Measurements from ENCODE around the gene SYPL1.

Gene SYPL1

DNA sequence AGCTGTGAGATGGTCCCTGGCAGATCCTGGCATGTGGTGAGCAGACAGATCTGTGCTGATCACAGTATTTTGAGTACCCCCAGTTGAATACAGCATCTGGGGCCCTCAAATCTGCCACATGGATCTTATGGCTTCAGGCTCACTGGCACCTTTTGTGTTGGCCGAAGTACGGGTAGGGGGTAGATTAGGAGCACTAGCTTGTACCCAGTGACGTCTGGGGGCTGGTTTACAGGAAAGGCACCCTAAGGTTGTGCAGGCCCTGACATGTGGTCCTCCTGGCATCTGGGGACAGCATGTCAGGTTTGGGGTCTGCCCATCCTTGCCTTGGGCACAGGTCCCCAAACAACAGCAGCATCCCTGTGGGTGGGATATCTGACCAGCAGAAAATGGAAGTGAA is 53.2 kb downstream of the SYPL1 start:
- H3K27me3 ChIP-seq (ENCODE audit: insufficient read depth, poor library complexity, severe bottlenecking) = no peaks in the 10 kb centered on the region
- no peak overlapping the region for H3K4me3 ChIP-seq (replicated peaks; ENCODE audit: insufficient read depth, low read length)
- no peak for TF ChIP-seq GABPA (IDR thresholded peaks at IDR 0.05; ENCODE audit: low read depth)
- TF ChIP-seq, protein P1, sequence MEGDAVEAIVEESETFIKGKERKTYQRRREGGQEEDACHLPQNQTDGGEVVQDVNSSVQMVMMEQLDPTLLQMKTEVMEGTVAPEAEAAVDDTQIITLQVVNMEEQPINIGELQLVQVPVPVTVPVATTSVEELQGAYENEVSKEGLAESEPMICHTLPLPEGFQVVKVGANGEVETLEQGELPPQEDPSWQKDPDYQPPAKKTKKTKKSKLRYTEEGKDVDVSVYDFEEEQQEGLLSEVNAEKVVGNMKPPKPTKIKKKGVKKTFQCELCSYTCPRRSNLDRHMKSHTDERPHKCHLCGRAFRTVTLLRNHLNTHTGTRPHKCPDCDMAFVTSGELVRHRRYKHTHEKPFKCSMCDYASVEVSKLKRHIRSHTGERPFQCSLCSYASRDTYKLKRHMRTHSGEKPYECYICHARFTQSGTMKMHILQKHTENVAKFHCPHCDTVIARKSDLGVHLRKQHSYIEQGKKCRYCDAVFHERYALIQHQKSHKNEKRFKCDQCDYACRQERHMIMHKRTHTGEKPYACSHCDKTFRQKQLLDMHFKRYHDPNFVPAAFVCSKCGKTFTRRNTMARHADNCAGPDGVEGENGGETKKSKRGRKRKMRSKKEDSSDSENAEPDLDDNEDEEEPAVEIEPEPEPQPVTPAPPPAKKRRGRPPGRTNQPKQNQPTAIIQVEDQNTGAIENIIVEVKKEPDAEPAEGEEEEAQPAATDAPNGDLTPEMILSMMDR (IDR thresholded peaks at IDR 0.05; ENCODE audit: insufficient read depth, low read length) = no peak
- no peak for TF ChIP-seq SPI1 (IDR thresholded peaks at IDR 0.05; ENCODE audit: borderline replicate concordance, low read depth)
- DNase-seq (ENCODE audit: low read depth in 1 of 2, low spot score in 1 of 2) = no peak
- no peak overlapping the region for H3K27ac ChIP-seq (replicated peaks)

- Histone ChIP-seq H3K4me3 (replicated peaks; ENCODE audit: insufficient read depth, low read length) (no peak overlapping the region), H3K27ac (replicated peaks) (no peak overlapping the region), H3K27me3 (ENCODE audit: insufficient read depth, poor library complexity, severe bottlenecking) (no peaks in the 10 kb centered on the region)
- DNase-seq (ENCODE audit: low read depth in 1 of 2, low spot score in 1 of 2) = no peak
- TF ChIP-seq GABPA (IDR thresholded peaks at IDR 0.05; ENCODE audit: low read depth) (no peak), POLR2AphosphoS5 (IDR thresholded peaks at IDR 0.05; ENCODE audit: low read depth) (no peak), SPI1 (IDR thresholded peaks at IDR 0.05; ENCODE audit: borderline replicate concordance, low read depth) (no peak)
- TF ChIP-seq, protein P1 (IDR thresholded peaks at IDR 0.05; ENCODE audit: insufficient read depth, low read length) = no peak
- TF ChIP-seq, protein P2, sequence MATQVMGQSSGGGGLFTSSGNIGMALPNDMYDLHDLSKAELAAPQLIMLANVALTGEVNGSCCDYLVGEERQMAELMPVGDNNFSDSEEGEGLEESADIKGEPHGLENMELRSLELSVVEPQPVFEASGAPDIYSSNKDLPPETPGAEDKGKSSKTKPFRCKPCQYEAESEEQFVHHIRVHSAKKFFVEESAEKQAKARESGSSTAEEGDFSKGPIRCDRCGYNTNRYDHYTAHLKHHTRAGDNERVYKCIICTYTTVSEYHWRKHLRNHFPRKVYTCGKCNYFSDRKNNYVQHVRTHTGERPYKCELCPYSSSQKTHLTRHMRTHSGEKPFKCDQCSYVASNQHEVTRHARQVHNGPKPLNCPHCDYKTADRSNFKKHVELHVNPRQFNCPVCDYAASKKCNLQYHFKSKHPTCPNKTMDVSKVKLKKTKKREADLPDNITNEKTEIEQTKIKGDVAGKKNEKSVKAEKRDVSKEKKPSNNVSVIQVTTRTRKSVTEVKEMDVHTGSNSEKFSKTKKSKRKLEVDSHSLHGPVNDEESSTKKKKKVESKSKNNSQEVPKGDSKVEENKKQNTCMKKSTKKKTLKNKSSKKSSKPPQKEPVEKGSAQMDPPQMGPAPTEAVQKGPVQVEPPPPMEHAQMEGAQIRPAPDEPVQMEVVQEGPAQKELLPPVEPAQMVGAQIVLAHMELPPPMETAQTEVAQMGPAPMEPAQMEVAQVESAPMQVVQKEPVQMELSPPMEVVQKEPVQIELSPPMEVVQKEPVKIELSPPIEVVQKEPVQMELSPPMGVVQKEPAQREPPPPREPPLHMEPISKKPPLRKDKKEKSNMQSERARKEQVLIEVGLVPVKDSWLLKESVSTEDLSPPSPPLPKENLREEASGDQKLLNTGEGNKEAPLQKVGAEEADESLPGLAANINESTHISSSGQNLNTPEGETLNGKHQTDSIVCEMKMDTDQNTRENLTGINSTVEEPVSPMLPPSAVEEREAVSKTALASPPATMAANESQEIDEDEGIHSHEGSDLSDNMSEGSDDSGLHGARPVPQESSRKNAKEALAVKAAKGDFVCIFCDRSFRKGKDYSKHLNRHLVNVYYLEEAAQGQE (IDR thresholded peaks at IDR 0.05; ENCODE audit: insufficient replicate concordance, low read depth) = no peak
Observed at GRCh38 chr7:106057962-106058927, 53.9 kb downstream of the SYPL1 start.

DNA sequence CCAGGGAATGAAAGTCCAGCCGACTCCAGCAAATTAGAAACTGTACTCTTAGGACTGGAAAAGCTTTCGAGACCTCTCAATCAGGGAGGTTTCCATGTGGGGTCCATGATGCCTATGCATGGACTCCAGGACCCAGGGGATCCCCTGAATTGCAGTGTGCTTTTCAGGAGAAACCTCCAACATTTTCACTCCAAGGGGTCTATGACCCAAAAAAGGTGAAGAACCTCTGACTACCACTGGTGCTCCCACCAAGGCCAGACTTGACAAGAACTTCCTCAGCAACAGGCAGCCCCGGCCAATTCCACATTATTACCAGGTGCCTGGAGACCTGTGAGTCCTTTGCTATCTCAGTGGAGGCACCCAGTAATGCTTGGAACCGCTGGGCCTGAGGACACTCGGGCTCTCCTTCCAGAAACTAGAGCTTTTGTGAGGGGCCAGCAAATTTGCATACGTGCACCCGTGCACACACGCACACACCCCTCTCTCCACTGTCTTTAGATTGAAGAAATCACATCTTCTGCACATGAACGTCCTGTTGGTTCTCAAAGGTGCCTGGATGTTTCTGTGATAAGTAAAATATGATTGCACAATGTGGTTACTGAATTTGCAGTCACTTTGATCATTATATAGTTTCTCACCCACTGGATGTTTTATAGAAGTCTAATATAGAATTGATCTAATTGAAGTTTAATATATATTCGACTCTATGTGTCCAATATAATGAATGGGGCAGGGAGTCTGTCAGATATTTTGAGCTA is 54.7 kb downstream of the SYPL1 start:
- H3K27me3 ChIP-seq (ENCODE audit: insufficient read depth, poor library complexity, severe bottlenecking) = no peaks in the 10 kb centered on the region
- DNase-seq (ENCODE audit: low read depth in 1 of 2, low spot score in 1 of 2) = no peak
- no peak overlapping the region for H3K4me3 ChIP-seq (replicated peaks; ENCODE audit: insufficient read depth, low read length)
- H3K27ac ChIP-seq (replicated peaks) = no peak overlapping the region
- TF ChIP-seq GABPA (IDR thresholded peaks at IDR 0.05; ENCODE audit: low read depth) = no peak

- DNase-seq (ENCODE audit: low read depth in 1 of 2, low spot score in 1 of 2) = peak; percentile 15 to 70
- Histone ChIP-seq H3K4me3 (replicated peaks; ENCODE audit: insufficient read depth, low read length) (no peak overlapping the region), H3K27ac (replicated peaks) (no peak overlapping the region), H3K27me3 (ENCODE audit: insufficient read depth, poor library complexity, severe bottlenecking) (no peaks in the 10 kb centered on the region)
- no peak for TF ChIP-seq GABPA (IDR thresholded peaks at IDR 0.05; ENCODE audit: low read depth)
- TF ChIP-seq, protein P2 (IDR thresholded peaks at IDR 0.05; ENCODE audit: insufficient replicate concordance, low read depth) = no peak
- TF ChIP-seq POLR2AphosphoS5 (IDR thresholded peaks at IDR 0.05; ENCODE audit: low read depth) = no peak
- no peak for TF ChIP-seq SPI1 (IDR thresholded peaks at IDR 0.05; ENCODE audit: borderline replicate concordance, low read depth)
- TF ChIP-seq, protein P1 (IDR thresholded peaks at IDR 0.05; ENCODE audit: insufficient read depth, low read length) = peak; percentile 52
Observed at GRCh38 chr7:106056513-106057203, 55.5 kb downstream of the SYPL1 start.

All from HL-60 (cell line).